ENCODE measurements around the gene DDX6.
"Not testable (repeated sequence)": the region's sequence is repeated elsewhere in the genome, so short reads cannot be mapped to it uniquely, and the experiment has no call there.

Gene DDX6

GRCh38 chr11:118728112-118728511, 62.9 kb downstream of the DDX6 start:
- H3K4me1 ChIP-seq (ENCODE audit: insufficient read depth, low read length); H3K4me2 ChIP-seq (ENCODE audit: insufficient read depth, low read length); H3K4me3 ChIP-seq (ENCODE audit: low read depth in 1 of 2, low read length in 2 of 2); H3K27ac ChIP-seq (ENCODE audit: low read length); H3K27me3 ChIP-seq (ENCODE audit: insufficient read depth, low read length, poor library complexity); H3K36me3 ChIP-seq (ENCODE audit: insufficient read depth, low read length); ATAC-seq (ENCODE audit: insufficient read depth, low read depth); H2AFZ ChIP-seq (ENCODE audit: low read depth, low read length); H4K20me1 ChIP-seq (ENCODE audit: insufficient read depth, low read length); H3K9me3 ChIP-seq (ENCODE audit: insufficient read depth, low read length, severe bottlenecking); H3K79me2 ChIP-seq (ENCODE audit: insufficient read depth, low read length); DNase-seq; H3K9ac ChIP-seq (ENCODE audit: low read depth, low read length): not testable (repeated sequence)
- TF ChIP-seq CTCF (IDR thresholded peaks at IDR 0.05; ENCODE audit: borderline replicate concordance, extremely low read depth, low read length, poor library complexity, severe bottlenecking): peak; percentile 28

- DNase-seq; H4K20me1 ChIP-seq (ENCODE audit: insufficient read depth, low read length); ATAC-seq (ENCODE audit: insufficient read depth, low read depth); H3K79me2 ChIP-seq (ENCODE audit: insufficient read depth, low read length); H2AFZ ChIP-seq (ENCODE audit: low read depth, low read length); H3K4me2 ChIP-seq (ENCODE audit: insufficient read depth, low read length); H3K4me3 ChIP-seq (ENCODE audit: low read depth in 1 of 2, low read length in 2 of 2); H3K9me3 ChIP-seq (ENCODE audit: insufficient read depth, low read length, severe bottlenecking); H3K27me3 ChIP-seq (ENCODE audit: insufficient read depth, low read length, poor library complexity); H3K9ac ChIP-seq (ENCODE audit: low read depth, low read length); H3K36me3 ChIP-seq (ENCODE audit: insufficient read depth, low read length); H3K4me1 ChIP-seq (ENCODE audit: insufficient read depth, low read length); H3K27ac ChIP-seq (ENCODE audit: low read length): not testable (repeated sequence)
Observed at GRCh38 chr11:118727721-118728066, 63.3 kb downstream of the DDX6 start.

DNA sequence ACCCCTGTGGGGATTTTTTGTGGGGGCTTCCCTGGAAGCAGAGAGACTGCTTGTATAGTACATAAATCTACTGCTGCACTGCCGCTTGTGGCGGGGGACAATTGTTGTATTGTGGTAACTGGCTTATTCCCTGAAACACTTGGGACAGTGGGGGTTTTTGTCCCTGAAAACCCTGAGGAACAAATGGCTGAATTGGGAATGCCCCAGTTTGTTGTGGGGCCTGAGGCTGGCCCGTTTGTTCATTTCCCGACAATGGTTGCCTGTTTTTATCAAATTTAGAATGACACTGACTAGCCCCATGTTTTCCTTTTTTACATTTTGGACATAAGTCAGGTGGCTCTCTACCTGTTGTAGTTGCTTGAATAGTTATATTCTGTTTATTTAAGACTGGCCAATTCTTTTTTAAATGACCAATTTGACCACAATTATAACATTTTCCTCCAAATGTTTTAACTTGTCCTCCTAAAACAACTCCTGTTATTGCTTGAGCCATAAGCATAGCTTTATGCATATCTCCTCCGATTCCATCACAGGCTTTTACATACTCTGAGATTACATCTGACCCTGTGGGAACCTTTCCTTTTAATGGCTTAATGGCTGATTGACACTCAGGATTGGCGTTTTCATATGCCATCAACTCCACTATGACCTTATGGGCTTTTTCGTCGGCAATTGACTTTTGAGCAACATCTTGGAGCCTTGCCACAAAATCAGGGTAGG, 63.8 kb downstream of the DDX6 start:
- H3K4me2 ChIP-seq (ENCODE audit: insufficient read depth, low read length); H3K4me3 ChIP-seq (ENCODE audit: low read depth in 1 of 2, low read length in 2 of 2); H3K27ac ChIP-seq (ENCODE audit: low read length); H3K27me3 ChIP-seq (ENCODE audit: insufficient read depth, low read length, poor library complexity); H2AFZ ChIP-seq (ENCODE audit: low read depth, low read length); H3K79me2 ChIP-seq (ENCODE audit: insufficient read depth, low read length); ATAC-seq (ENCODE audit: insufficient read depth, low read depth); H3K36me3 ChIP-seq (ENCODE audit: insufficient read depth, low read length); H4K20me1 ChIP-seq (ENCODE audit: insufficient read depth, low read length); H3K9ac ChIP-seq (ENCODE audit: low read depth, low read length); H3K9me3 ChIP-seq (ENCODE audit: insufficient read depth, low read length, severe bottlenecking); DNase-seq; H3K4me1 ChIP-seq (ENCODE audit: insufficient read depth, low read length): not testable (repeated sequence)

DNA sequence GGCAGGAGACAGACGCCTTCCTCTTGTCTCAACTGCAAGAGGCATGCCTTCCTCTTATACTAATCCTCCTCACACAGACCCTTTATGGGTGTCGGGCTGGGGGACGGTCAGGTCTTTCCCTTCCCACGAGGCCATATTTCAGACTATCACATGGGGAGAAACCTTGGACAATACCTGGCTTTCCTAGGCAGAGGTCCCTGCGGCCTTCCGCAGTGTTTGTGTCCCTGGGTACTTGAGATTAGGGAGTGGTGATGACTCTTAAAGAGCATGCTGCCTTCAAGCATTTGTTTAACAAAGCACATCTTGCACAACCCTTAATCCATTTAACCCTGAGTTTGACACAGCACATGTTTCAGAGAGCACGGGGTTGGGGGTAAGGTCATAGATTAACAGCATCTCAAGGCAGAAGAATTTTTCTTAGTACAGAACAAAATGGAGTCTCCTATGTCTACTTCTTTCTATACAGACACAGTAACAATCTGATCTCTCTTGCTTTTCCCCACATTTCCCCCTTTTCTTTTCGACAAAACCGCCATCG, 69.4 kb downstream of the DDX6 start:
- H3K9me3 ChIP-seq (ENCODE audit: insufficient read depth, low read length, severe bottlenecking); H3K4me2 ChIP-seq (ENCODE audit: insufficient read depth, low read length); H2AFZ ChIP-seq (ENCODE audit: low read depth, low read length); H3K27me3 ChIP-seq (ENCODE audit: insufficient read depth, low read length, poor library complexity); H3K4me1 ChIP-seq (ENCODE audit: insufficient read depth, low read length); ATAC-seq (ENCODE audit: insufficient read depth, low read depth); H4K20me1 ChIP-seq (ENCODE audit: insufficient read depth, low read length); H3K79me2 ChIP-seq (ENCODE audit: insufficient read depth, low read length); DNase-seq; H3K4me3 ChIP-seq (ENCODE audit: low read depth in 1 of 2, low read length in 2 of 2); H3K36me3 ChIP-seq (ENCODE audit: insufficient read depth, low read length); H3K27ac ChIP-seq (ENCODE audit: low read length); H3K9ac ChIP-seq (ENCODE audit: low read depth, low read length): not testable (repeated sequence)

- not testable (repeated sequence) for H3K9ac ChIP-seq (ENCODE audit: low read depth, low read length)
Observed at GRCh38 chr11:118720740-118721139, 70.2 kb downstream of the DDX6 start.

DNA sequence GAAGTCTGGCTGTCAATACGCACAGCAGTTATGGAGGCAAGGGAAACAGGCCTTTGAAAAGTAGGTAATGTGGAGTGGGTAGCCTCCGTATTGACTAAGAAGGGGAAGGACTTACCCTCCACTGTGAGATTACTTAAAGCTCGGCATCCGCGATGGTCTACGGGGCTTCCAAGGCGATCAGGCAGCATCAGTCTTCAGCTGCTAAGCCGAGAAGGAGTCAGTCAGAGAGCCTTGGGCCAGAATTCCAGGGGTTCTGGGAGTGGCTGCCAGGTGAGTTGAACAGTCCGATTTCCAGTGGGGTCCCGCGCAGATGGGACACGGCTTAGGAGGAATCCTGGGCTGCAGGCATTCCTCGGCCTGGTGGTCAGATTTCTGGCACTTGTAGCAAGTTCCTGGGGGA, 70.9 kb downstream of the DDX6 start:
- not testable (repeated sequence) for H4K20me1 ChIP-seq (ENCODE audit: insufficient read depth, low read length); DNase-seq; H3K4me1 ChIP-seq (ENCODE audit: insufficient read depth, low read length); H3K36me3 ChIP-seq (ENCODE audit: insufficient read depth, low read length); H3K4me2 ChIP-seq (ENCODE audit: insufficient read depth, low read length); H3K27ac ChIP-seq (ENCODE audit: low read length); H3K79me2 ChIP-seq (ENCODE audit: insufficient read depth, low read length); H3K4me3 ChIP-seq (ENCODE audit: low read depth in 1 of 2, low read length in 2 of 2); H3K9me3 ChIP-seq (ENCODE audit: insufficient read depth, low read length, severe bottlenecking); H3K9ac ChIP-seq (ENCODE audit: low read depth, low read length); H3K27me3 ChIP-seq (ENCODE audit: insufficient read depth, low read length, poor library complexity); ATAC-seq (ENCODE audit: insufficient read depth, low read depth); H2AFZ ChIP-seq (ENCODE audit: low read depth, low read length)

More at GRCh38 chr11:118720740-118721139, 70.2 kb downstream of the DDX6 start:
- not testable (repeated sequence) for ATAC-seq (ENCODE audit: insufficient read depth, low read depth); H3K27me3 ChIP-seq (ENCODE audit: insufficient read depth, low read length, poor library complexity); H3K9me3 ChIP-seq (ENCODE audit: insufficient read depth, low read length, severe bottlenecking); DNase-seq; H4K20me1 ChIP-seq (ENCODE audit: insufficient read depth, low read length); H3K79me2 ChIP-seq (ENCODE audit: insufficient read depth, low read length); H3K4me1 ChIP-seq (ENCODE audit: insufficient read depth, low read length); H3K36me3 ChIP-seq (ENCODE audit: insufficient read depth, low read length); H3K27ac ChIP-seq (ENCODE audit: low read length); H3K4me2 ChIP-seq (ENCODE audit: insufficient read depth, low read length); H2AFZ ChIP-seq (ENCODE audit: low read depth, low read length); H3K4me3 ChIP-seq (ENCODE audit: low read depth in 1 of 2, low read length in 2 of 2)

DNA sequence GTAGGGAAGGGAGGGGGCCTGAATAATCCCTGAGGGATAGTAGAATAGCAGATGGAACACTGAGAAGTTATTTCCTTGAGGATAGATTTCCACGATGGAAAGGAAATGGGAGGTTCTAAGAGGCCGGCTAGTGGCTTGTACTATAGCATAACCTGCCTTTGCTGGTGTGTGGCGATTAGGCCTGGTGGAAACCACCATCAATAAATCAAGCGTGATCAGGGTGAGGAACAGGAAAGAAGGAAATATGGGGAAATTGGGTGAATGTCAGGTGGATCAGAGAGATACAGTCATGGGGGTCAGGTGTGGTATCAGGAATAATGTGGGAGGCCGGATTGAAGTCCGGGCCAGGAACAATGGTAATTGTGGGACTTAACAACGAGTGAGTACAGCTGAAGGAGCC, 72.4 kb downstream of the DDX6 start:
- H3K4me2 ChIP-seq (ENCODE audit: insufficient read depth, low read length); H4K20me1 ChIP-seq (ENCODE audit: insufficient read depth, low read length); H3K9me3 ChIP-seq (ENCODE audit: insufficient read depth, low read length, severe bottlenecking); ATAC-seq (ENCODE audit: insufficient read depth, low read depth); H3K36me3 ChIP-seq (ENCODE audit: insufficient read depth, low read length); H3K4me3 ChIP-seq (ENCODE audit: low read depth in 1 of 2, low read length in 2 of 2); H3K9ac ChIP-seq (ENCODE audit: low read depth, low read length); H3K79me2 ChIP-seq (ENCODE audit: insufficient read depth, low read length); H3K27me3 ChIP-seq (ENCODE audit: insufficient read depth, low read length, poor library complexity); DNase-seq; H2AFZ ChIP-seq (ENCODE audit: low read depth, low read length); H3K4me1 ChIP-seq (ENCODE audit: insufficient read depth, low read length); H3K27ac ChIP-seq (ENCODE audit: low read length): not testable (repeated sequence)

Measured in DND-41 (cell line).